ENCODE data around the gene PZP.
A peak's percentile ranks its signal among the peaks of the same experiment; 100 is the strongest.

Gene PZP

GRCh38 chr12:9123781-9124382 is 84.3 kb downstream of the PZP start:
- no peak for DNase-seq

GRCh38 chr12:9122091-9122609 is 86.0 kb downstream of the PZP start:
- no peak for DNase-seq

- no peak for DNase-seq
Observed at GRCh38 chr12:9120487-9121184, 87.6 kb downstream of the PZP start.

GRCh38 chr12:9118158-9118557 is 90.0 kb downstream of the PZP start:
- DNase-seq = peak; percentile 25

GRCh38 chr12:9115731-9116559 is 92.2 kb downstream of the PZP start, which contains the start of gene A2M:
Gene A2M (minus strand): TSS chr12:9115919. CDS start chr12:9115849, 70 bp downstream.
- no peak for DNase-seq

- DNase-seq = no peak
Observed at GRCh38 chr12:9114946-9115345, 93.2 kb downstream of the PZP start.

- DNase-seq = no peak
Observed at GRCh38 chr12:9113987-9114309, 94.2 kb downstream of the PZP start.

GRCh38 chr12:9113296-9113986 is 94.8 kb downstream of the PZP start:
- no peak for DNase-seq

GRCh38 chr12:9112076-9112853 is 95.9 kb downstream of the PZP start:
- DNase-seq = no peak

- no peak for DNase-seq
Observed at GRCh38 chr12:9111525-9111924, 96.7 kb downstream of the PZP start.

GRCh38 chr12:9109737-9110491 is 98.3 kb downstream of the PZP start:
- no peak for DNase-seq

GRCh38 chr12:9109213-9109522 is 99.0 kb downstream of the PZP start:
- DNase-seq = no peak

GRCh38 chr12:9108504-9109212 is 99.5 kb downstream of the PZP start:
- no peak for DNase-seq

- DNase-seq = no peak
Observed at GRCh38 chr12:9107542-9107873, 100.7 kb downstream of the PZP start.

- no peak for DNase-seq
Observed at GRCh38 chr12:9106610-9107541, 101.3 kb downstream of the PZP start.

GRCh38 chr12:9106067-9106466 is 102.1 kb downstream of the PZP start:
- DNase-seq = no peak

GRCh38 chr12:9104767-9105423 is 103.3 kb downstream of the PZP start:
- no peak for DNase-seq

GRCh38 chr12:9104087-9104486 is 104.1 kb downstream of the PZP start:
- no peak for DNase-seq

- DNase-seq = no peak
Observed at GRCh38 chr12:9103050-9103849, 104.9 kb downstream of the PZP start.

Data from CD4-positive, alpha-beta T cell treated with Interleukin-12 subunit alpha and Interleukin-12 subunit beta, for 1 hour (primary cell).